Omental fat pad (tissue), 4 donors: ENCODE data around the gene CCDC197. TPM values are rescaled to one million over a fixed set of nuclear protein-coding genes. Genes with fewer than 3 reads are reported as not detected.

Experiments used
- ATAC-seq: fragments of 150-250 bp; one replicate; pipeline ENCODE4 v1.9.1; 2016; ENCODE audit warnings: mild to moderate bottlenecking, moderate library complexity; ENCODE audit not compliant: low FRiP score
- DNase-seq: peaks from one replicate; pipeline ENCODE4 v3.0.0-alpha.2; 2019; ENCODE audit warnings: low spot score
- total RNA-seq, 4 donors: library from RNA; depleted of rRNA; stranded (reverse); fragments of >200 nt; gene quantifications; one replicate each; pipeline ENCODE4 v1.1.0, GENCODE V29; 2016
- TF ChIP-seq, protein P1 (sequence below), 3 donors: fragments of 450-650 bp; IDR thresholded peaks; one replicate each; pipeline ENCODE4 v1.5.1; 2016 to 2017; ENCODE audit warnings: antibody characterized with exemption in 3 of 3, mild to moderate bottlenecking in 3 of 3, moderate library complexity in 2 of 3

Gene CCDC197
- total RNA-seq, 4 donors from 2014 or later: not detected

DNA sequence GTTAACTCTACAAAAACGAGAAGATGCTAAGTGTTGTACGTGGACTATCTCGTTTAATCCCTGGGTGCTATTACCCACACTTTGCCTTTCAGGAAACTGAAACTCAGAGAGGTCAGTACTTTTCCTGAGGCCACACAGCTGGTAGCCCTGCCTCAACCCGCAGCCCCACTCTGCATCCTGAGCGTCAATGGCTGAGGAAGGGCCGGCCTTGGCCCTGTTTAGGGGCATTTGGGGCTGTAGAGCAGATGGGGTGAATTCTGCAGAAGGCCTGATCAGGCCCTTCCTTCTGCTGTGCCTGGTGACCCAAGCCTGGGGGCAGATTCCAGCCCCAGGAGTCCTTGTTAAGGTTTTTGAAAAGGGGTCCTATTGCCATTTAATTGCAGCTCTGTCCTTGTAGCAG, 3.7 kb upstream of the CCDC197 start:
- no peak for DNase-seq
- ATAC-seq: no peak
- TF ChIP-seq, protein P1, sequence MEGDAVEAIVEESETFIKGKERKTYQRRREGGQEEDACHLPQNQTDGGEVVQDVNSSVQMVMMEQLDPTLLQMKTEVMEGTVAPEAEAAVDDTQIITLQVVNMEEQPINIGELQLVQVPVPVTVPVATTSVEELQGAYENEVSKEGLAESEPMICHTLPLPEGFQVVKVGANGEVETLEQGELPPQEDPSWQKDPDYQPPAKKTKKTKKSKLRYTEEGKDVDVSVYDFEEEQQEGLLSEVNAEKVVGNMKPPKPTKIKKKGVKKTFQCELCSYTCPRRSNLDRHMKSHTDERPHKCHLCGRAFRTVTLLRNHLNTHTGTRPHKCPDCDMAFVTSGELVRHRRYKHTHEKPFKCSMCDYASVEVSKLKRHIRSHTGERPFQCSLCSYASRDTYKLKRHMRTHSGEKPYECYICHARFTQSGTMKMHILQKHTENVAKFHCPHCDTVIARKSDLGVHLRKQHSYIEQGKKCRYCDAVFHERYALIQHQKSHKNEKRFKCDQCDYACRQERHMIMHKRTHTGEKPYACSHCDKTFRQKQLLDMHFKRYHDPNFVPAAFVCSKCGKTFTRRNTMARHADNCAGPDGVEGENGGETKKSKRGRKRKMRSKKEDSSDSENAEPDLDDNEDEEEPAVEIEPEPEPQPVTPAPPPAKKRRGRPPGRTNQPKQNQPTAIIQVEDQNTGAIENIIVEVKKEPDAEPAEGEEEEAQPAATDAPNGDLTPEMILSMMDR (IDR thresholded peaks at IDR 0.05): no peak

DNA sequence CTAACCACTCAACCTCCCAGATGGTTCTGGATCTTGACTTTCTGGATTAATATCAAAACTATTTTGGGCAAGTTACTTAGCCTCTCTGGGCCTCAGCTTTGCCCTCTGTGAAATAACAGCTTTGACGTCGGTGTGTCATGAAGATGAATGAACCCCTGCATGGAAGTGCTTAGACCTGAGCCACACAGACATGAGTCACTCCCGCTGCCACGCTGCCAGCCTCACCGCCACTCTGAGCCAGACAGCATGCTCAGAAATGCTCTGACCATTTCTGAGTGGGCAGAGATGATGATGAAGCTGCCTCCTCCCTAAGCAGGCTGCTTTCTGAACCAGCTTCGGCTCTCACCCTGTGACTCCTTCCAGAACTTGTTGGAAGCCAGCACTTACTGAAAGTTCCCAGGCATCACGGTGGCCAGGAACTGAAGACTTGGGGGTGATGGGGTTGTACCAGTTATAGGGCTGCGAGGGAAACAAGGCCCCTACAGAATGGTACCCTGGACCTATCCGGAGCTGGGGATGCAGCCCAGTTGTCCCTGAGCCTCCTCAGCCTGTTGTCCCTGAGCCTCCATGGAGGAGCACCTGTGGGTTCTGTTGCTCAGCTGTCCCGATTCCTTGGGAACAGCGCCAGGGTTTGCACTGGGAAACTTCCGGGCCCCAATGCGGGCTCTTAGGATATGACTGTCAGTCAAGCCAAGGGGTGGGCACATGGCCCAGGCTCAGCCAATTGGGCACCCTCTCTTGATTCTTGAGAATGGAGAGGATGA, 2.0 kb upstream of the CCDC197 start:
- ATAC-seq: peak; percentile 93
- TF ChIP-seq, protein P1 (IDR thresholded peaks at IDR 0.05): no peak
- no peak for DNase-seq

DNA sequence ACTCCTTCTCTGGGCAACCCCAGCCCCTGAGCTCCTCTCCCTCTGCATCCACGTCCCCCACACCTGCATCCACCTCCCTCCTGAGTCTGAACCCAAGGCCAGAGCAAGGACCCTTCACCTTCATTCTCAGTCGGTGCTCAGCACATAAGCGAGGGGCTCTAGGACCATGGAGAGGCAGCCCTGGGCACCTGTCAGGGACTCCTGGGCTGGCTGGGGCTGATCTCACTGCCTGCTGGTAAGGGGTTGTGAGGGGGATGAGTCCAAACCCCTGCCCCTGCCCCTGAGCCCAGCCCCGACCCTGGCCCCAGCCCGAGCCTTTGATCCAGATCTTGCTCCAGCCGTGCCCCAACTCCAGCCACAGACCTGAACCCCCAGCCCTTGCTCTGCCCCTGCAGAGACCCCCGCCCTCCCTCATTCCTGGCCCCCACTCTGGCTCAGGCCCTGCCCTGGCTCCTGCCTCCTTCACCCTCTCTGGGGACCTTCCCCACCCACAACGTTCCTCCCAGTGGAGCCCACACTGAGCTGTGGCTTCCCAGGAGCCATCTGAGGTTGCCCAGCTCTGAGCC, 888 bp upstream of the CCDC197 start:
- DNase-seq (no peak), ATAC-seq (no peak)
- TF ChIP-seq, protein P1 (IDR thresholded peaks at IDR 0.05): no peak

DNA sequence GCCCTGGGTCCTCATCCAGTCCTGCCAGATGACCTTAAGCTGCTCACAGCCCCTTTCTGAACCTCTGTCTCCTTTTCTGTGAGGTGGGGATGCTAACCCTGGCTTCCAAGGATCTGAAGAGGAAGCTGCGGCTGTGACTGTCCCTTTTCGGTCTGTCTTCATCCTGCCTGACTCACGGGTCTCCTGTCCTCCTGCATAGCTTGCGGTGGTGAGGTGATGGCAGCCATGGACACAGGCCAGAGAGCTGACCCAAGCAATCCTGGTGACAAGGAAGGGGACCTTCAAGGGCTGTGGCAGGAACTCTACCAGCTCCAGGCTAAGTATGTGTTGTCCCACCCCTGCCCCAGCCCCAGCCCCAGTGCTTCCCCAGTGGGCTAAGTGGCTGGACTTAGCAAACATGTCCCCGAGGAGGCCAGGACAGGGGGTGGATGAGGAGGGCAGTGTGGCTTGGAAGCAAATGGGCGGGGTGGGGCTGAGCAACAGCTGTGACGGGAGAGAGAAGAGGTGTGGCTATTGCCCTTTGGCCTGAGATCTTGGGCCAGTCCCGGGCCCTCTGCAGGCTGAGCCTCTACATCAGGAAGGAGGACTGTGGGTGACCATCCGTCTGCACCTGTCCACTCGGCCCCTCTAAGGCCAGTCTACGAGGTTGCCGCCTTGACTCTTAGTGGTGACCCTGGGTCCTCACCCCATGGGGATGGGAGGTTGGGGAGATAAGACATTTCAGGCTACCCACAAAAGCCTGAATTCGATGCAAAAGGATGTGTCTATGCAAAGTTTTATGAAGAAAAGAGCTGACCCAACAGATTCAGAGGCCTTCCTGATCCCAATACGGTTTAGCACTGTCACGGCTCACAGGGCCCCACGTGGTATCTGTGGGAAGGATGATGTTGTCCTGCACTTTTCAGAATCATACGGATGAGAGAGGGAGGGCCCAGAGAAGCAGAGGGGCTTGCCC, 1.1 kb downstream of the CCDC197 start:
- TF ChIP-seq, protein P1 (IDR thresholded peaks at IDR 0.05): no peak
- ATAC-seq (no peak), DNase-seq (no peak)

DNA sequence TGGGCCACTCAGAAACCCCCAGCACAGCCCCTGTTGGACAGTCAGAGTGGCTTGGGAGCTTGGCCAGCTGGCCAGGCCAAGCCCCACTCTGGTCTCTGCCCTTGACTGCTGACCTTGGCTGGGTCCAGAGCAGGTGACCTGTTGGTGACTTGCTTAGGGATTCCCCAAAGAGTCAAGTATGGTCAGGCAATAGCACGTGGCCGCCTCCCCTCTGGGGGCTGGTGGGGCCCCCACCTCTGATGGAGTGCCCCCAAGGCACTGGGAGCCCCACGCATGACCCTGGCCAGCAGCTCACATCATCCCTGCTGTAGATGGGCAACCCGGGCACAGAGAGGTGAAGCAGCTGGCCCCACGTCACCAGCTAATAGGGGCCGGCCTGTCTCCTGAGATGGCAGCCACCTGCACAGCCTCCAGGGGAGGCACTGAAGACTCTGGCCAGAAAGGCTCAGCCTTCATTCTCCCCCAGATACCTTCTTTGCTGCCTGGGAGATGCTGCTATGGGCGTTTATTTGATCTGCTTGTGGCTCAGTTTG, 1.8 kb downstream of the CCDC197 start:
- DNase-seq (no peak), ATAC-seq (no peak)
- TF ChIP-seq, protein P1 (IDR thresholded peaks at IDR 0.05): no peak

DNA sequence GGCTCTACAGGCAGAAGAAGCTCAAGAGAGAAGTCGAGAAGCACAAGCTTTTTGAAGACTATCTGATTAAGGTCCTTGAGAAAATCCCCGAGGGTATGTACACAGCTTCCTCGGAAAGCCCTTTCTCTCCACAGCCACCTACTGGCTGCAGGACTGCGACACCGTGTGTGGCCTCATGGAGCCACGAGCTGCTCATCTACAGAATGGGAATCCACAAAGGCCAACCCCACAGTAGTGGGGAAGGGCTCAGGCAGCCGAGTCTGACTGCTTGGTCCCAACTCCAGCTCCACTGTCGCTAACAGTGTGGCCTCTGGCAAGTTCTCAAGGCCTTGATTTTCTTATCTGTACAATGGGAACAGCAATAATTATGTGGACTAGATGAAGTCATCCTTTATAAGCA, 2.5 kb downstream of the CCDC197 start:
- TF ChIP-seq, protein P1 (IDR thresholded peaks at IDR 0.05): no peak
- ATAC-seq (no peak), DNase-seq (no peak)
